GM19240 (cell line): Measurements from ENCODE around the gene PLA2G7.
"Not testable (repeated sequence)": the region's sequence is repeated elsewhere in the genome, so short reads cannot be mapped to it uniquely, and the experiment has no call there.

Source experiments
- DNase-seq: peaks from one replicate; pipeline ENCODE4 v3.0.0; 2011; ENCODE audit warnings: low spot score; ENCODE audit not compliant: insufficient read length

PLA2G7 gene

DNA sequence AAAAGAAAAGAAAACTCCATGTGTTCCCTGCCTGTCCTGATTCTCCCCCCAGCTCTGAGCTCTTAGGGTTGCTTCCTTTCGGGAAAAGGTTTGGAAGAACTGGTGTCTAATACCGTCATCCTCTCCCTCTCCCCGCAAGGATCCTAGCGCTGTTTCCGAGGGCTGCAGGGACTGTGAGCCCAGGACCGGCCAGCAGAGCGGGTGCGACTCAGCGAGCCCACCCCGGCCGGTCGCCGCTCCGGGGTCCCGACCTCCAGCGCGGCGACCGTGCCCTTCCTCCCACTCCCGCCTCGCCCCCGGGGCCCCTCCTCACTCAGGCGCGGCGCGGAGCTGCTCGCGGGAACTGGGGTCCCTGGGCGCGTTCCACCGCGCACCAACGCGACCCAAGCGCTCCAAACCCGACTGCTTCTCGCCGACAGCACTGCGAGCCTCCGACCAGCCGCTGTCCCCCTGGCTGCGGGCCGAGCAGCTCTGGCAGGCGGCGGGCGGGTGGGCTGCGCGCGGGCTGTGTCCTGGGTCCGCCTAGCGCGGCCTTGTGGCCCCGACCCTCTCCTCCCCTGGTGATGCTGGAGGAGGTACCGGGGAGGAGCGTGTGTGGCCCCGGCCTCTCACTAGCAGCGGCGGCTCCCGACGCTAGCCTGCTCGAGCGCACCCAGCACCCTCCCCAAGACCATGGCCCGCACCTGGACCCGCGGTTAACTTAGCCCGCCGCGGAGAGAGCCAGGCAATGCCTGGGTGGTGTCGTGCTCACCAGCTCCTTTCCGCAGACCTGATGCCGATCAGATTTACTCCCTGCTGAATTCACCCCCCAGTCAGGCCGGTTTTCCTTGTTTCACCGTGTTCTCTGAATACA, at the start of gene PLA2G7:
Gene PLA2G7, minus strand, starts transcription at position 509 of the 853 bp plus-strand sequence. CDS start 12,484 bp downstream, outside the sequence.
- no peak for DNase-seq

DNA sequence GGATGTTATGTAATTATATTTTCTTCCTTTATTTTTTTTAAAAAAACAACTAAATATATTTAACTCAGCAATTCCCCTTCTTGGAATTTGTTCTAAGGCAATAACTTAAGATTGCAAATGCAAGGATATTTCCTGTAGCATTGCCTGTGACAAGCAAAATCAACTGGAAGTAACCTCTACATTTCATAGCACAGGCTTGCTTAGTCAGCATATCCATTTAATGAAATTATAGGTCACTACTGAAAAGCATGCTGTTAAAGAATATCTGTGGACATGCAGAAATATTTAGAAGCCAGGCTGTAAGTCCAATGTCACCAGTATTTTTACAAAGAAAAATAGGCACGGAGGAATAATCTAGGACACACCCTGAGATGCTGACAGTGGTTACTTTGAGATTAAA, 49.4 kb upstream of the PLA2G7 start:
- DNase-seq, result no peak

DNA sequence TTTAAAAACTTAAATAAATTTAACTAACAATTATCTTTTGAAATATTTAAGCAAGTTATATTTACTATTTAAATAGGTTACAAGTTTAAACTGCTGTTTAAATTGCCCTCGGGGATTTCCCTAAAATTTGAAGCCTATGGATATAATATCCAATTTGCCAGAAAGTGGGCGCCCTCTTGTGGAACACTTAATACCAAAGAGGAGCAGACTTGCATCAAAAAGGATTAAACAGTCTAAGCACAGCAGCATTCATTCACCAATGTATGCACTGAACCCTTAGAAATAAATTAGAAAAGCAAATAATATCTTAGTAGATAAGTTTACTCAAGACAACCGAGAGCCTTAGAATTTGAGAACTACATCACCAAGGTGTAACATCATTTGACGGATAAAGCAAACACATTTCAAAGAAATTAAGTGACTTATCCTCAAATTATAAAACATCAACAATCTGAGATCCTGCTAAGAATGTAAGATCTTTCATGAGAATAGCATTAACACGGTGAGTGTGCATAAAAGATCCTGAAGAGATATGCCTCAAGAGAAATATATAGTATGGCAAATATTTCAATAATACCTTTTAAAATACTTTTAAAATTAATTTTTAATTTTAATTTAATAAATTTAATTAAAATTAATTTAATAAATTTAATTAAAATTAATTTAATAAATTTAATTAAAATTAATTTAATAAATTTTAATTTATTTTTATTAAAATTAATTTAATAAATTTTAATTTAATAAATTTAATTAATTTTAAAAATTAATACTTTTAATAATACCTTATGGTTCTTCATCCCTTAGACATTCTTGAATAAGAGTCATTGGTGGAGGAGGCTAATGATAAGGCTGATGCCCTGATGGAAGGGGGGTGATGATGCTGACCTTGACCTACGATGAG, 46.6 kb upstream of the PLA2G7 start:
- no peak for DNase-seq

DNA sequence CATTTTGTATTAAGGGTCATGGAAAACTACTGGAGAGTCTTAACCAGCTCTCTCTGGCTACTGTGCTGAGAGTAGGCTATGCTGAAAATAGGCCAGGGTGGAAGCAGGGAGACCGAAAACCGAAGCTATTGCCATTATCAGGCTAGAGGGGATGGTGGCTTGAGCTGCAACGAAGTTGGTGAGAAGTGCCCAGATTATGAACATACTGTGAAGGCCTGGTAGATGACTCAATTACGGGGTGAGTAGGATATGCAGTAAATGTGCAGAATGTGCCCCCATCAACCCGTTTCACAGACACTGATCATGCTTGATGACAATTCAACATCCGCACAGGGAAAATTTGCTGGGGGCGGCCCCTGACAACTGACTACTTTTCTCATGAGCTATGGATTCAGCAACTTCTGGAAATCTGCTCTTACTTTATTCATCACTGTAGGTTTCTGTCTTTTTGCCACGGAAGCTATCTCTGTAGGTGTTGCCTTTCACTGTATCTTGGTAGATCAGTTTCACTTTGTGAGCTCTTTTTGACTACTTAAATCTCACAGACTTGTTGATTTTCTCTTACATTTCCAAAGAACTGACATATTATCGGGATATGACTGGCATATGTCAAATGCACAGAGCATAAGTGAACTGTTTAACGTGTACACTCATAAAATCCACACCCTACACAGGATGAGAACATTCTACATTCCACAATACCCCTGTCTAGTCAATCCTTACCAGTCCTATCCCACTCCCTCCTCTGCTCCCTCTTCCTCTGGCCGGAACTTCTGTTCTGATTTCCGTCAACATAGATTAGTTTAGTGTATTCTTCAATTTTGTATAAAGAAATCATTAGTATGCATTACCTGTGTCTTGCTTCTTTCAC, 42.5 kb upstream of the PLA2G7 start:
- no peak for DNase-seq

DNA sequence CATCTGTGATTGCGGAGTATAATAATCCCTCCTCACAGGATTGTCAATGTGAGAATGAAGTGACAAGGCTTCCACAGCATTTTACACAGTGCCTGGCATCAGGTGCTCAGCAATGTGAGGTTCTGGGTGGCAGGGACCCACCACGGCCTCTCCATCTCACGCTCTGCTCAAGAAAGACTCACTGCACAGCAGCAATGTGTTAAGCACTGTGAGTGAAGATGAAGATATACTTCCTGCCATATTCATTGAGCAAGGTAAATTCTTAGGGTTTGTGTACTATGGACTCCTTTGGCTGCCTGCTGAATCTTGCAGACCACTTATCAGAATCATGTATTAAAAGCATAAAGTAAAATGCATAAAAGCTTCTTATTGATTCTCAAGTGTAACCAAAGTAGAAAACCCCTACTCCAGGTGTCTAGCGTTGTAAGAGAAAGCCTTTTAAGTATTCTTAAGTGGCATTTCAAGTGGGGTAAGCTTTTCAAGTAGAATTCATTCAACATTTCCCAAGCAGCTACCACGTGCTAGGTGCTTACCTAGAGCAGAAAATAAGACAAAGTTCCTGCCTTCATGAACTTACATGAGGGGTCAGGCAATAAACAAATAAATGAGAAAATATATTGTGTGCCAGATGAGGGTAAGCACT, 41.0 kb upstream of the PLA2G7 start:
- DNase-seq, result no peak

DNA sequence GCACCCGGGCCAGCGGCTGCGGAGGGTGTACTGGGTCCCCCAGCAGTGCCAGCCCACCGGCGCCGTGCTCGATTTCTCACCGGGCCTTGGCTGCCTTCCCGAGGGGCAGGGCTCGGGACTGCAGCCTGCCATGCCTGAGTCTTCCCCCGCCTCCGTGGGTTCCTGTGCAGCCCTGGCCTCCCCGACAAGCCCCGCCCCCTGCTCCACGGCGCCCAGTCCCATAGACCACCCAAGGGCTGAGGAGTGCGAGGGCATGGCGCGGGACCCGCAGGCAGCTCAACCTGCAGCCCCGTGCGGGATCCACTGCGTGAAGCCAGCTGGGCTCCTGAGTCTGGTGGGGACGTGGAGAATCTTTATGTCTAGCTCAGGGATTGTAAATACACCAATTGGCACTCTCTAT, 39.6 kb upstream of the PLA2G7 start:
- DNase-seq, result not testable (repeated sequence)

DNA sequence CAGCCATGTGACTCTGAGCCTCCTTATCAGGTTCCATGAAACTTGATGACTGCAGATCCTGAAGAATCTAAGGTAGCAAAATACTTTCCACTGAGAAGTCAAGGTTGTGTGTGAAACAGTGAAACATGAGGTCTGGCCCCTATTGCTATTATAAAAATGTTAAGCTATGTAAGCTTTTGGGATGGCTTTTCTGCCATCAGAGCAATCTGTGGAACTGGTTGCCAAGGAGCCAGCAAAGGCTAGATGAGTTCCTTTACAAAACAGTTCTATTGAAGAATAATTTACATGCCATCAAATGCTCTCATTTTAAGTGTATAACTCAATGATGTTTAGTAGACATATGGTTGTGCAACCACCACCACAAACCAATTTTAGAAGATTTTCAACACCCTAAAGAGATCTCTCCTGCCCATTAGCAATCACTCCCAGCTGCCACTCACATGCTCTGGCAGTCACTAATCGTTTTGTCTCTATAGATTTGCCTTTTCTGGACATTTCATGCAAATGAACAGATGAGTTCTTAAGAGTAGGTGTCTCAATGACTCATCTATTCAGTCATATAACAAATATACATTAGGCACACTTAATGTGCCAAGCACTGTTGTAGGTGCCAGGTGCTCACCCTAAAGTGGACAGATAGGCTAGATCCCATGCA, 38.2 kb upstream of the PLA2G7 start:
- no peak for DNase-seq

DNA sequence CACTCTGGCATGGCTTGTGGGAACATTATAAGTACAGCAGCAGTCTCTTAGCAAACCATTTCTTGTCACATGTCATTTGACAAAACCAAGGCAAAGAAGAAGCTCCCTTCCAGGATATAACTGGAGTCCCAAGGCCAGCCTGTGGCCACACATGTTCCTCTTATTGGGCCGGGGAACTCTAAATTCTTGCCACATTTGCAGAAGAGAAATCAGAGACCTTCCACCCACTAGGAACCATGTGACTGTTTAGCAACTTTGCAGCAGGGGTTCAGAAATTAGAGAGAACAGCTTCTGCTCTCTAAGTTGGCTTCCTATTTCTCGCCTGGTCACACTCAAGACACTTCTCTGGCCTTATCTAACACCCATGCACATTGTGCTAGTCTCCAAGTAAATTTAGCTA, 37.6 kb upstream of the PLA2G7 start:
- DNase-seq, result no peak

DNA sequence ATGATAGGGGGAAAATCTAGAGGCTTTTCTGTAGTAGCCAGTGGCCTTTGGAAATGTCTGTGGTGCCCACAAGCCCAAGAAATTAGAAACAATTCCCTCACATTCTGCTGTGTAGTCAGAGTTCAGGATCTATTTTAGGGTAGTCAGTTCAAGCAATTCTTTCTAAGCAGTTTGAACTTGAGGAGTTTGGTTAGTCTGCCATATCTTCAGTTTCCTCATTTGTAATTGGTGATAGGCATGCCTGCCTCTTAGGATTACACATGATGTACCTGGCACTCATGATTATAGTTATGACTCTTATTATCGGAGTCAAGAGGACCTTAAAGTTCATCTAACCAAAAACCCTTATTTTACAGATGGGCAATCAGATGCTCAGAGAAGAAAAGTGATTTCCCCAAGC, 36.8 kb upstream of the PLA2G7 start:
- no peak for DNase-seq

DNA sequence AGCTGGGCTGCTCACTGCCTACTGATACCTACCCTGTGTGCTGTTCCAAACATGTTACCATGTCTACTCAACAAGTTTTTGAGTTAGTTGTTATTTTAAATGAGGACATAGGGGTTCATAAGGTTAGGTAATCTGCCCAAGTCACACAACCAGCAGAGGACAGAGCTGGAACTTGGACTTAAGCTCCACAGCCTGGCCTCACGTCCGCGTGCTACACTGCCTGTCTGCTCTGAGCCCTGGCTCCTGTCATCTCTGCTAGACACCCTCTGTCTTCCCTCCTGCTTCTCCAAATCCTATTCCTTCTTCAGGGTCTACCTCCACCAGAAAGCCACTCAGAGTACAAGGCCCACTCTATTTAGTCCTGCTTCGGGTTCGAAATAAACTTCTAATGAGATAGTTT, 29.8 kb upstream of the PLA2G7 start:
- no peak for DNase-seq

DNA sequence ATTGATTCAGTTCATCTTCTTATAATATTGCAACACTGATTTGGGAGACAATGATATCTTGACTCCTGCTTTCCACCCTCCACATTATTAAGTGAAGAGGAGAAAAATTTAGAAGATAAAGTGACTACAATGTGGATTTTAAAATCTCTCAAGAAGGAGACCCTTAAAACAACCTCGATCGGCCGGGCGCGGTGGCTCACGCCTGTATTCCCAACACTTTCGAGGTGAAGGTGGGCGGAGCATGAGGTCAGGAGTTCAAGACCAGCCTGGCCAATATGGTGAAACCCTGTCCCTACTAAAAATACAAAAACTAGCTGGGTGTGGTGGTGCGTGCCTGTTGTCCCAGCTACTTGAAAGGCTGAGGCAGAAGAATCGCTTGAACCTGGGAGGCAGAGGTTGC, 29.1 kb upstream of the PLA2G7 start:
- DNase-seq, result not testable (repeated sequence)

DNA sequence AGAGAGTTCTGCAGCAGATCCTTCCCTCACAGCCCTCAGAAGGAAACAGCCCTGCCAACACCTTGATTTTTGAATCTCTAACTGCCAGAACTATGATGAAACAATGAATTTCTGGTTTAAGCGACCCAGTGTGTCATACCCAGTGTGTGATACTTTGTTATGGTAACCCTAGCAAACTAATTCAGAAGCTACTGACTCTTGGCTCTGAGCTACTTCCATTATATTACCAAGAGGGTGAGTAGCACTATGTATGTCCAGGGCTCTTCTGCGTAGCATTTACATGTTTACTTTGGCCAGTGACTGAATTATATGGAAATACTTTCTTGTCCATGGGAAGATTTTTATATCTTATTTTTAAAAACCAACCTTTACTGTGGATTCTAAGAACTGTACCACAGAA, 28.3 kb upstream of the PLA2G7 start:
- DNase-seq, result no peak

DNA sequence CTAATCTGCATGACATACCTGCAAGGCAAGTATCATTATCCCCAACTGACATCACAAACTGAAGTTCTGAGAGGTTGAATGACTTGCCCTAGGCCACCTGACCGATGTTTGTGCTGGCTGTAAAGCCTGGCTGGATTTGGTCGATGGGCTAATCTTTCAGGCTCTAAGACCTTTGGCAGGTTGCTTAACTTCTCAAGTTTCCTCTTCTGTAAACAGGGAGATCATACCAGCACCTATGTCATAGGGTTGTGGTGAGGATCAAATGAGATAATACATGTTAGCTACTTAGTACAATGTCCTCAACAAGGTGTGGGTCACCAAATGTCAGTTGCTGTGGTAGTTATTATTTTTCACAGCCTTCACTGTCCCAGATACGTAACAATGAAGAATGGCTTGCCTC, 25.8 kb upstream of the PLA2G7 start:
- DNase-seq, result no peak

DNA sequence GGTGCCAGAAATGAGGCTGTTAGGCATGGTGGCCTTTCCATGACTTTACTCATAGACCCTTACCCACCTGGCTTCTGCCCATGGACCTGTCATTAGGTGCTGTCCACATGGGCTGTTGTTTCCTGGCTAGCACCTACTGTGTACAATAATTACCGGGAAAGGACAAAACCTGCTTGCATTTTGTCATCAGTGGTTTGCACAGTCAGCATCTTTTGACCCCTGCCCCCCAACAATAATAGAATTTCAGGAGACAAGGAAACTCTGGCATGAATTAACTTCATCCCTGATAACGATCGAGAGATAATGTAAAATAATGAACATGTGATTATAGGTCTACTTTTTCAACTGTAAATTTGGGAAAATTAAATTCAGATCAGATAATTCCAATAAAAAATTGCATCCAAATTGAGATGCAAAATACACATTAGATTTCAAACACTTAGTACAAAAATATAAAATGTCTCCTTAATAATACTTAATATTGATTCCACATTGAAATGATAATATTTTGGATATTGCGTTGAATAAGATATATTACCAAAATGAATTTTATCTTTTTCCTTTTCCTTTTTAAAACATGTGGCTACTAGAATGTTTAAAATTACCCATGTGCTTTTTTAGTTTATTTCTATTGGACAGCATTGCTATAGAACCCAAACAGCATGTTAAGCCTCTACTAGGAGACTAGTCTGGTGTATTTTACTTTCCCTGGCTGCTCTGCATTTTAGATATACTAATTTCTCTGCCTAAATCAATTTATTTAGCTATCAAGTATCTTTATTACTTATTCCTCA, 24.0 kb upstream of the PLA2G7 start:
- no peak for DNase-seq

DNA sequence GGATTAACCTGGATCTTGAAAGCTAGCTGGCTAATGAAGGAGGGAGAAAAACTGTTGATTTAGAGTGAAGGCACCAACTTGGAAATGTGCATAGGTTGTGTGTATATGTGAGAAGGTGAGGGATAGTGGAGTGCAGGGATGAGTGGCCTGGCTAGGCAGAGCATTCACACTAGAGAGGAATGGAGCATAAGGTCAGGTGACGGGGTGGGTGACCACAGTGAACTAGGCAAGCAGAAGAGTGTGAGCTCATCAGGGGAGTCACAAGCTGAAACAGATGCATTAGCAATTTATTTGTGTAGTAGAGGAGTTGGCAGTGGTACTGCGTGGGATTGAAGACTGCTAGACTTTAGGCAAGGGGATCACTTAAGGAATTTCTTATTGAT, 22.0 kb upstream of the PLA2G7 start:
- DNase-seq, result no peak

DNA sequence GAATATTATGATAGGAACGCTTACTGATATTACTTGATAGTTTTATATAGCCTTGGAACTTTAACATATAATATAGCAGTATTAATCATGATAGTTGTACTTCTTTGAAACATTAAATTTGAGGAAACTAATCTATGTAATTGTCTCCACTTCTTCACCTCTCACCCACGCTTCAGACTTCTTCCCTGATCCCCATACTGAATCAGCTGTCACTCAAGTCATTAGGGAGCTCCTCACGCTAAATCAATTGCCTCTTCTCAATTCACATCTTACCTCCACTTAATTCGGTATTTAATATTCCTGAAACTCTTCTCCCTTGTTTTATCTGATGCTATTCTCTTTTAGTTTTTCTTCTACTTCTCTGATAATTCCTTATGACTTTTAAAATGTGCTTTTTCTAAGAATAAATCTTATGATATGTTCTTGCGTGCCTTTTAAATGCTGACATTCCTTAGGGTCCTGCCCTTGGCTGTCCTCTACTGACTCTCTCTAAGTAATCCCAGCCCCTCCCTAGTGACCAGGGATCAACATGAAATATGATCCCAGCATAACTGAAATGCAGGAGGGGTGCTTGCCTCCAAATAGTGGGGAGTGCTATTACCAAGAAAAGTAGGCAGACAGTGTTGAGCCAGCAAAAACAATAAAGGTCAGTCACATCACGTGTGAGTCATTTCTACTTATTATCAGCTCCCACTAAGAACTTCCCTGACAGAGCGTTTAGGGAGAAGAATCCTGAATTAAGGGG, 21.5 kb upstream of the PLA2G7 start:
- DNase-seq, result no peak

DNA sequence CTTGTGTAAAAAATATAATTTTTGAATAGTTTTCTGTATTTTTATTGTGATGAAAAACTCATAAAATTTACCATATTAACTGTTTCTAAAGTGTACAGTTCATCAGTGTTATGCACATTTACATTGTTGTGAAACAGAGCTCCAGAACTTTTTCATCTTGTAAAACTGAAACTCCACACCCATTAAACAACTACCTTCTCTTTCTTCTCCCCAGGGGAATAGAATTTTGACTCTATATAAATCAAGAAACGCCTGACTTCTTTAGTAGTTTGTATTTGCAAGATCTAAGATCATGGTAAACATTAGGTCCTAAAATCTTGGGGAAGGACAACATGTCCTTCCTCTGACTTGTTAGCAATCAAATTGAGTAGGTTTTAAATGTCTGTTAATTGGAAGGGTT, 20.7 kb upstream of the PLA2G7 start:
- DNase-seq, result no peak

DNA sequence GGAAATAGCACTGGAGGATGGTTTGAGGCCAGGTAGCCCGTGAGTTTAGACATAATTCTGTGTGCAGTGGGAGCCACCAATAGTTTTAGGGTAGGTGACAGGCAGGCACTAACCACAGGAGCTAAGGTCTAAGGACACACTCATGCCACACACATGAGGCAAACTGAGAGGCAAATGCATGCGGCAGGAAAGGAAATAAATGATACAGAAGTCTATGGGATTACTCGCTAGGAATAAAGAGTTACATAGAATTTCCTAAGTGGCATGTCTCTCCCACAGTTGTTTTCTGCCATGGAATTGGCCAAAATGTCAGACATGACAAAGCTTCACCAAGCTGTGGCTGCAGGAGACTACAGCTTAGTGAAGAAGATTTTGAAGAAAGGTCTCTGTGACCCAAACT, 16.5 kb upstream of the PLA2G7 start:
- DNase-seq, result no peak

DNA sequence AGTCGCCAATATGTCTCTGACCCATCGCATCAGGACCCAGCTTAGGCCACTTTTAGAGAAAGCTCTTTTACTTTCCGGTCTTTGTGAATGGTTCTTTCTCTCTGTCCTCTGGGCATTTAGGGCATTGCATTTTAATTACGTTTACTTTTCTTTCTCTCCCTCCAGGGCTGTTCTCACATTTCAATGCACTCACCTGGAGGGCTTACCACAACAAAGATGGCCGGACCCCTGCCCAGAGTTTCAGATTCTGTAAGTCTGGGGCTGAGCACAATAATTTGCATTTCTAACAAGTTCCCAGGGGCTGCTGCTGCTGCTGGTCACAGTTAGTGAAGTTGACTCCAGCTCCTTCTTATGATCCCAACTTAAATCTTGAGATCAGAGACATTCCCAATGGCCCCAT, 14.6 kb upstream of the PLA2G7 start:
- no peak for DNase-seq
